GM19193 (cell line): Measurements from ENCODE around the gene ARMC9.
A peak's percentile ranks its signal among the peaks of the same experiment; 100 is the strongest.

ENCODE experiments used
- POLR2A ChIP-seq: IDR thresholded peaks from 4 replicates; pipeline ENCODE4 v1.6.1; 2011; ENCODE audit not compliant: insufficient read depth, insufficient read length; ENCODE audit errors: extremely low read depth

ARMC9 gene

DNA sequence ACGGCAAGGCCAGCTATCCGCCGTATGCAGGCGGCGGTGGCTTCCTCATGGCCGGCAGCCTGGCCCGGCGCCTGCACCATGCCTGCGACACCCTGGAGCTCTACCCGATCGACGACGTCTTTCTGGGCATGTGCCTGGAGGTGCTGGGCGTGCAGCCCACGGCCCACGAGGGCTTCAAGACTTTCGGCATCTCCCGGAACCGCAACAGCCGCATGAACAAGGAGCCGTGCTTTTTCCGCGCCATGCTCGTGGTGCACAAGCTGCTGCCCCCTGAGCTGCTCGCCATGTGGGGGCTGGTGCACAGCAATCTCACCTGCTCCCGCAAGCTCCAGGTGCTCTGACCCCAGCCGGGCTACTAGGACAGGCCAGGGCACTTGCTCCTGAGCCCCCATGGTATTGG lies 200.2 kb downstream of the ARMC9 start:
- no peak for TF ChIP-seq POLR2A

DNA sequence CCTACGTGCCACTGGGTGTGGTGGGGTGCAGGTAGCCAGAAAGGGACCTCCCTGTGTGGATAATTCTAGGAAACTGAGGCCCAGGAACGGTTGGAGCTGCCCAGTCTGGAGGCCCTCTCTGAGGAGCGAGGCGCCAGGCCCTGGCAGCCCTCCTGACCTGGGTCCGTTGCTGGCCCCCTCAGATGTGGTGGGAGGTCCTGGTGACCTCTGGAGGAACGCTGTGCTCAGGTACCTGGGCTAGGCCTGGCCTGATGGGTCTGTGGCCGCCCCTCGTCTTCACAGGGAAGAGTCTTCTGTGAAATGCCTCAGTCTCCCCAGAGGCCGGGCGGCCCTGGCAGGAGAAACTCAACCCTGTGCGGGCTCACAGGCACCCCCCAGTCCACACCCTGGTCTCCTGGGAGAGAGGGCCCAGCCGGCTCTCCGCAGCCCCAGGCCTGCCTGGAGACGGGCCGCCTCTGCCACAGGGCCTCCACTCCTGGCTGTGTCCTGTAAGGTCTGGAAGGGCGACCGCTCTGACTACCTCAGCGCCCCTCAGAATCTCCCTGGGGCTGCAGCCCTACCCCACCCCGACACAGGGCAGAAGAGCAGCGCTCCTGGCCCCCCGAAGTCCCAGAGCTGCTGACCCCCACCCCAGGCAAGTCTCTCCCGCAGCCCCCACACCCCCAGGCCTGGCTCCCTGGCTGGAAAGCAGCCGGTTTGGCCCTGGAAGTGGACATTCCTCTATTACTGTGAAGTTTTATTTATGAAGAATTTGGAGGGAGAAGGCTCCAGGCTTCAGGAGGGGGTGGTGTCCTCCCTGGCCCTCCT lies 200.8 kb downstream of the ARMC9 start:
- no peak for TF ChIP-seq POLR2A

DNA sequence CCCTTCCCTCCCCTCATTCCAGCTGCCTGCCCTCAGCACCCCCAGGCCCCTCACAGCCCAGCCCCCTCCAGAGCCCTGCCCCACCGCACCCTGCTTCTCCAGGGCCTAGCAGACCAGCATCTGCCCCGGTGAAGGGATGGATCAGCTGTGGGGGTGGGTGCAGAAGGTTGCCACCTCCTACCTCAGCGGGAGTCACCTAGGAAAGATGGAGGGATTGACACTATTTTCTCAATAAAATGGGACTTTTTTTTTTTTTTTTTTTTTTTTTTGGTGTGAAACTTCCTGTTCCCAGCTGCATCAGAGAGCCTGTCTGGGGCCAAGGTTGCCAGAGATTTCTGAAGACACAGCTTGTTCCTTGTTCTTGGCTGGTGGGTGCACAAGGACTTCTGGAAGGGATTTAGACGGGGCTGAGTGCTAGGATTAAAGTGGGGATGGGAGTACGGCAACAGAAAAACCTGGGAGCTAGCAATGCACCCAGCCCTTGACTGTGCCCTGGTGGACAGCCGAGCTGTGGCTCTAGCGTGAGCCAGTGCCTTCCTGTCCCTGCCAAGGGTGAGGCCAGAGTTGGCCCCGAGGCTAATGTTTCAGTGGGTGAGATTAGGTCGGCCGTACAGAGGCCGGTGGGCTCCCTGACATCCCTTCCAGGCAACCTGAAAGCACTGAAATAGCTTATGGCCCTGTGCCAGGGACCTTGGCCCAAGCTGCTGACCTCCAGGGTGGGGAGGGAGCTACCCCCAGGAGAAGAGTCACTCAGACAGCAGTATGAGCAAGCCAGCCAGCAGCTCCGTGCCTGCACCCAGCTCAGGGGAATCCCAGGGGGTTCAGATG lies 201.6 kb downstream of the ARMC9 start:
- TF ChIP-seq POLR2A, result no peak

- no peak for TF ChIP-seq POLR2A
Measured at GRCh38 chr2:231409776-231410175, 211.3 kb downstream of the ARMC9 start.

DNA sequence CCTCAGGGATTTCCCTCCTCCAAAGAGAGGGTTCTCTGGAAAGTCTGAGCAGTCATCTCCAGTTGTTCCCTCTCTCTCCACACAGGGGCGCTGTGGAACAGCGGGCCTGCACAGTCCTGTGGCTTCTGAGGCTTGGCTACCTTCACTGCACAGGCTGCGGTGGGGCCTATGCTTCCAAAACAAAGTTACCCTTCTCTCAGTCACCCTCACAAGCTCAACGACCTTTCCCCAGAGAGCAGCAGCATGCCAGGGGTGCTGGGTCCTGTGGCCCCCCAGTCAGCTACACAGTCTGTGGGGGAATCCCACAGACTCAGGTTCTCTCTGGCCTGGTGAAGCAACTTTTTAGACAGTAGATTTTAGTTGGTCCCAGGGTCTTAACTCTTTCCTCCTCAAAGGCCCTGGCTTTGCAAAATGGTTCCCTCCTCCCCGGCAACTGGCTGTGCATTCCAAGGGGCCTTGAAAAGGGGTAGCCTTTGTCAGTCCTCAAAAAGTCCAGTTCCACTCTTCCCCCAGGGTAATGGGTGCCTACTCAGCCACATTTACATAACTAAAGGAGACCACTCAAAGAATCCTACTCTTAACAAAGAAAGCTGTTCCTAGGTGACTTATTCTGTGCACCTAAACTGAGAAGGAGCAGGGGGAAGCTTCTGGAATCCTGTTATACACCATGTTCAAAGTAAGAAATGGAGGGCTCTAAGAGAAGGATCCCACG lies 212.0 kb downstream of the ARMC9 start:
- no peak for TF ChIP-seq POLR2A

DNA sequence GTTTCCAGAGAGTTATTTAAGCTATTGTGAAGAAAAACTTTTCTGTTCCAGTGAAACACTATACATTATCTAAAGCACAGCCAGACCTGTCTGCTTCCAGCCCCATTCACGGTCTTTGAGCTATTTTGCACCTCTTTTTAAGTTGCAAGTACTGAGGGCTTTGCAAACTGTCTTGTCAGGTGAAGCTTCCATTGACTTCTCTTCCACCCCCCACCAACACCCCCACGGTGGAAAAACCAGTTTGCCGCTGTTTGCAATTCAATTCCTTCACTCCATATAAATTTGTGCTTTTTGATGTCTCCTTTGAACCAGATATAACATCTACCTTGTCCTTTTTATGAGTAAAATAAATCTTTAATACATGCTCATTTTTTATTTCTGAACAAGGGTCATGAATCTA lies 212.8 kb downstream of the ARMC9 start:
- no peak for TF ChIP-seq POLR2A

GRCh38 chr2:231411831-231412617 lies 213.6 kb downstream of the ARMC9 start:
- TF ChIP-seq POLR2A, result peak; percentile 37

- TF ChIP-seq POLR2A, result no peak
Measured at GRCh38 chr2:231412618-231412963, 214.2 kb downstream of the ARMC9 start.

DNA sequence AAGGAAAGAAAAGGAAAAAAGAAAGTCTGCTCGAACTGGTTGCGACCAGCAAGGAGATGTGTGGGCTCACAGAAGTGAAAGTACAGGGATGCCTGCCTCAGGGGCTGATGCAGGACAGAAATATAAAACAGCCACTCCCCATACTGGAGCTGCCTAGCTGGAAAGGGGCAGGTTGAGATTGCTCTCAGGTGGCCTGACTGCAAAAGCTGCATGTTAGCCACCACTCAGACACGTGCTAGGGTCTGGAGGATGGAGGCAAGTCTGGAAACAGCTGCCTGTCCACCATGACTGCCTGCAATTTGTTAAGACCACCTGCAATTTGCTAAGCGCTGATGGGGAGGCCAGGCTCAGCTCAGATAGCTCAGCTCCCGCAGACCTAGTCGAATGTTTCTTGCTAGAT lies 215.0 kb downstream of the ARMC9 start:
- no peak for TF ChIP-seq POLR2A

GRCh38 chr2:231413921-231414476 lies 215.6 kb downstream of the ARMC9 start:
- TF ChIP-seq POLR2A, result no peak

DNA sequence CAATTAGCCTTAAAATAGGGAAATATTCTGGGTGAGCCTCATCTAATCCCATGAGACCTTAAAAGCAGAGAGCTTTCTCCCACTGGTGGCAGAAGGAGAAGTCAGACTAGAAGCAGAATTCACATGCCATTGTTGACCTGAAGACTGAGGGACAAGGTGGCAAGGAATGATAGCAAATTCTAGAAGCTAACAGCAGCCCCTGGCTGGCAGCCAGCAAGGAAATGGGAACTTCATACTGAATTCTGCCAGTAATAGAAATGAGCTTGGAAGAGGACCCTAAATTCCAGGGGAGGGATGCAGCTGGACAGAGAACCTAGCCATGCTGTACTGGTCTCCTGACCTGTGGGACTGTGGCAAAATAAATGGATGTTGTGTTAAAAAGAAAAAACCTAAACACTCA lies 216.6 kb downstream of the ARMC9 start:
- TF ChIP-seq POLR2A, result no peak

GRCh38 chr2:231418820-231419640 lies 220.6 kb downstream of the ARMC9 start:
- no peak for TF ChIP-seq POLR2A

DNA sequence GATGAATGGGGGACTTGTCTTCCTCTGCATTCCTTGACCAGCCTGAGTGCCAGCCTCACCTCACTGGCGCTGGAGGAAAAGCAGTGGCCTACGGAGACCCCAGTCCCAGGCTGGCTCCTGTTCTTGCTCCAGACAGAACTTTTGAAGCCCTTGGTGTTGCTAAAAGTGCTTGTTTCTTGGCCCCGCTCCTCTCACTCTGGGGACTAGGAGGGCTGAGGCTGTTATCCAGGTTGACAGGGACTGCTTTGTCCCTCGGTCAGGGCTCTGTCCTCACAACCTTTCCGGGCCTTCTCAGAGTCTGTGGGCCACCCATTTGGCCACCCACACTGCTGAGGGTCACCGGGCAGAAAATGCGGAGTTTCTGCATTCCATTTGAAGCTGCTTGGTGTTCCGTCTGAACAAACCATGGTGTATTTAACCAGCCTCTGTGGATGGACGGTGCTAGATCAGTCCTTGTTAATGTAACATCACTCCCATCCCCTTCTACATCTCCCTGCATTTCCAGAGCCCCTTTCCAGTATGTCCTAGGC lies 222.7 kb downstream of the ARMC9 start:
- no peak for TF ChIP-seq POLR2A

DNA sequence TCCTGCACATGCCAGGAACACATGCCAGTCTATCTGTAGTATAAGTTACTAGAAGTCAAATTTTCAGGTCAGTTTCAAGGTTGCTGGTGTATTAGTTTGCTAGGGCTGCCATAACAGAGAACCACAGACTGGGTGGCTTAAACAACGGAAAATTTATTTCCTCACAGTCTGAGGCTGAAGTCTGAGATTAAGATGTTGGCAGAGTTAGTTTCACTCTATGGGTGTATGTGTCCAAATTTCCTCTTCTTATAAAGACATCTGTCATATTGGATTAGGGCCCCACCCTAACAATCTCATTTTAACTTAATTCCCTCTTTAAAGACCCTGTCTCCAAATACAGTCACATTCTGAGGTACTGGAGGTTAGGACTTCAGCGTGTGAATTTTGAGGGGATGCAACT lies 223.6 kb downstream of the ARMC9 start:
- no peak for TF ChIP-seq POLR2A

DNA sequence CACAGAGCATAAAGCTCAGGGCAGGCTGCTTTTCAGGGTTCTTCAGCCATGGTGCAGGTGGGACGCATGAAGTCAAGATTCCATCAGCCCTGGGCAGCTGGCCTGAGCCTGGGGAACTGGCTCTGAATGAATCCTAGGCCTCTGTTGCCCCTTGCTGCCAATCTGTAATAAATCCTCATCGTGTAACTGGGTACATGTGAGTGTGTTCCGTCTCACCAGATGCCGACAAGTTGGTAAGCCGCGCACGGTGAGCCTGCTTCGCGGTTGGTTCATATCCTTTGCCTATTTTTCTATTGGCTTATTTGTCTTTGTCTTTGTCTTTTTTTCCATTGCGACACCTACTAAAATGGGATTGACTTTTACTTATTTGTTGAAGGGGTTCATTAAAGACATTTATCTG lies 224.7 kb downstream of the ARMC9 start:
- TF ChIP-seq POLR2A, result no peak
